Activated CD4-positive, alpha-beta T cell treated with anti-CD3 and anti-CD28 coated beads, Interleukin-2, Interleukin-6, amounts not matched to agents 100 ng/mL and 50 ng/mL, durations not matched to agents 16 hours and 8 hours (primary cell): ENCODE results near the gene LYPD6.
A peak's percentile ranks its signal among the peaks of the same experiment; 100 is the strongest.
"Not testable (repeated sequence)": the region's sequence is repeated elsewhere in the genome, so short reads cannot be mapped to it uniquely, and the experiment has no call there.

Source experiments
- DNase-seq: peaks from one replicate; pipeline ENCODE4 v3.0.0-alpha.2; 2020

Gene LYPD6

DNA sequence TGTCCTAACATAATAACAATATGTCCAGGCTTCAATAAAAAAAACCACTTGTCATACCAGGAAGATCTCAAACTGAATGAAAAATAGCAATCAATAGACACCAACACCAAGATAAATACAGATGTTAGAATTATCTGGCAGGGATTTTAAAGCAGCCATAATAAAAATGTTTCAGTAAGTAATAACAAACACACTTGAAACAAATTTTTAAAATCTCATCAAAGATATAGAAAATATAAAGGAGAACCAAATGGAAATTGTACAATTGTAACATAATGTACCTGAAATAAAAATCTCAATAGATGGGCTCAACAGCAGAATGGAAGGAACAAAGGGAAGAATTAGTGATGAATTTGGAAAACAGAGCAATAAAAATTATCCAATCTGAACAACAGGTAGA lies 128.1 kb downstream of the LYPD6 start:
- DNase-seq: no peak

DNA sequence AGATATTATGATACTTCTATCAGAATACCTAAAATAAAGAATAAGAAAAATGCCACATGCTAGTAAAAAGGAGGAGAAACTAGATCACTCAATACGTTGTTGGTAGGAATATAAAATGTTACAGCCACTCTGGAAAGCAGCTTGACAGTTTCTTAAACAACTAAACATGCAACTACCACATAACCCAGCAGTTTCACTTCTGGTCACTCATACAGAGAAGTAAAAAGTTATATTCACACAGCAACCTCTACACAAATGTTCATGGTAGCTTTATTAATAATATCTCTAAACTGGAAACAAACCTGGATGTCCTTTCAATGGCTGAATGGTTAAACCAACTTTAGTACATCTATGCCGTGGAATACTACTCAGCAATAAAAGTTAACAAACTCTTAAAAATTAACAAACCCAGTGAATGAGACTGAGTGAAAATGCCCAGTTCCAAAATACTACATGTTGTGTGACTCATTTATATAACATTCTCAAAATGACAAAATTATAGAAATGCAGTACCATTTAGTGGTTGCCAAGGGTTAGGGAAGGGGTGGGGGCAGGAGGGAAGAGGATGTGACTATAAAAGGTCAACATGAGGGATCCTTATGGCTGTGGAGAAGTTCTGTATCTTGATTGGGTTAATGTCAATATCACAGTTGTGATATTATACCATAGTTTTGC lies 133.1 kb downstream of the LYPD6 start:
- DNase-seq: peak; percentile 67

DNA sequence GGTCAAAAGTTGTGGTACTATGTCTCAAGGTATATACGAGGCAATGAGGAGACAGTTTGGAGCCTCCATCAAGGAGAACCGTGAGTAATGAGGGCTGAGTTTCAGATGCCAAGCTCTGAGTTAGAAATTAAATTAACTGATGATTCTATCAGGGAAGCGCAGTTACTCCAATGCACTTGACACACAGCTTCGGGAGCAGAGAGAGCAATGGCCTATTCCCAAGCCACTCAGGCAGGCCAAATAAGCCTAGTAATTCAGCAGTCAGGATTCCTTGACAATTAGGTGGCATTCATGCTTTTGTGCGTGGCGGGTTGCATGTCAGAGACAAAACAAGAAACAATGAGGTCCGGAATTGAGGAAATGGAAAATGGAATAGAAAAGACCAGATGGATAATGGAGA lies 134.0 kb downstream of the LYPD6 start:
- no peak for DNase-seq

DNA sequence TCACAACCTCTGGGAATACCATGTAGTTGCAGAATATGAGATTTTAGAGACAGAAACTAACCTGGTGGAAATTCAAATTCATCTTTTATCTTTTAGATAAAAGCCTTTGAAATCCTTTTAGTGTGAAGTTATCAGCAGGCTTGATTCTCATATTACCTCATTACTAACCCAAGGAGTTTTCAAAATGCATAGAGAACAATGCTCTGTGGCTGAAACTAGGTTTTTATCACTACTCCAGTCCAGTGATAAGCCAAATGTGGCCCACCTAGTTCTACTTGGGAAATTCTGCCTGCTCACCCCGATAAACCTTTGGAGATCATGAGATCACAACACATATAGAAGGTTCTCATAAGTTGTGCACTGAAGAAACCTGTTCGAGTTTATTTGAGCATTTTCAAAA lies 135.5 kb downstream of the LYPD6 start:
- no peak for DNase-seq

DNA sequence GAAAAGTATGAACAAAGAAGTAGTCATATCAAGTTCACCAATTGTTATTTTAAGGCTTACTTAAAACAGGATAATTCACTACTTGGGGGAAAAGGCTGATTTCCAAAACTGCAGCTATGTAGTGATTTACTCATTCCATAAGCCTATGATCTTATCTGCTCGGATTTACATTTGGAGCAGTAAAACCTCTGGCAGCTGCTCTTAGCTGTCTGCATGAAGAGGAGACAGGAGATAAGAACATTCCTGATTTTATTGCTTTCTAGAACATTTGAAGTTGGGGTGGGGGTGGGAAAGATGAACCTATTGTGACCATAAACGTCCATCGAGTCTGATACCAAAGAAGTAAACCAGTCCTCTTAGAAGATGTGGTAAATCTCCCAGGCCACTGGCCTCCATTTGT lies 136.2 kb downstream of the LYPD6 start:
- no peak for DNase-seq

DNA sequence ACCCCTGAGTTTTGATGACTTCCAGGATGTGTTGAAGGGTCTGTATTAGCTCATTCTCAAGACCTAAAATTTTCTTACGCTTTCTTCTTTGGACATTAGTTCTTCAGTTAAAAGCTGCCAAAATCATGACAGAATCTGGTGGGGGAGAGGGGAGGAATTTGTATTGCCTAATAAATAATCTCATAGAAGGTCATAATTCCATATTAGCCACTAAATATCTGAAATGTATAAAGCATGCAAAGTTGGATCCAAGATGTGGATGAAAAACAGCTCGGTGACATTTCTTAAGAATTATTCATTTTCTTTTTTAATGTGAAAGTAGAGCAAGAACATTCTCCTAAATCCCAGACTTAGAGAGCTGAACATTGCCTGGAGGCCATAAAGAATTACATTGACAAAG lies 137.0 kb downstream of the LYPD6 start:
- DNase-seq: no peak

- DNase-seq: no peak
These were observed 138.2 kb downstream of the LYPD6 start for GRCh38 chr2:149468636-149469035.

GRCh38 chr2:149470046-149470445 lies 139.7 kb downstream of the LYPD6 start:
- DNase-seq: no peak

- no peak for DNase-seq
These were observed 142.0 kb downstream of the LYPD6 start for GRCh38 chr2:149472413-149472812.

DNA sequence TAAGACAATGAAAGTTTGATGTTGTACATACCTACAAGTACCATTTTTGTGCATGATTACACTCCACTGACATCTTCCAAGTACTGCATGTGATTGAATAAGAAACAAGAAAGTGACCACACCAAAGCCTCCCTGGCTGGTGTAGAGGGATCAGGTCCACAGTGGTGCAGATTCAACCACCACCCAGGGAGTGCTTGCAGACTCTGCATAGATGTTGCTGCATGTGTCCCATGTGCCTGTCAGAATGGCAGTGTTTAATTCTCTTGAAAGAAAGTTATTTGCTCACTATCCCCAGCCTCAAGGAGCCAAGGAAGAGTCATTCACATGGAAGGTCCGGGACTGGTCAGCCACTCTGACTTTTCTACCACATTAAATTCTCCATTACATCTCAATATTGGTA lies 142.7 kb downstream of the LYPD6 start:
- DNase-seq: no peak

DNA sequence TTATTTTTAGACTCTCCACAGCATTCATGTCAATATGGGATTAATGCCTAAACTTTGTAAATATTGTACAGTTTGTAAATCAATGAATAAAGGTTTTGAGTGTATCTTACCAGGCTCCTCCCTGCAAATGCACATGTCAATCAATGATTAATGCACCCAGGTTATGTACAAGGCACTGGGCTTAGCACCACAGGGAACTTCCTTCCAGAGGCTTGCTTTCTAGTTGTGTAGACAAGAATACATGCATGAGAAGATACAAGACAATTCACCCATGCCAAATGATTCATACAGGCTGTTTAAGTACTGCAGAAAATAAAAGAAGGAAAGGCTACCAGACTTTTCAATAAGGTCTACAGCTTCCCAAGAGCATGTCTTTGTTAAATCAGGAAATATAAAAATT lies 143.1 kb downstream of the LYPD6 start:
- DNase-seq: no peak

DNA sequence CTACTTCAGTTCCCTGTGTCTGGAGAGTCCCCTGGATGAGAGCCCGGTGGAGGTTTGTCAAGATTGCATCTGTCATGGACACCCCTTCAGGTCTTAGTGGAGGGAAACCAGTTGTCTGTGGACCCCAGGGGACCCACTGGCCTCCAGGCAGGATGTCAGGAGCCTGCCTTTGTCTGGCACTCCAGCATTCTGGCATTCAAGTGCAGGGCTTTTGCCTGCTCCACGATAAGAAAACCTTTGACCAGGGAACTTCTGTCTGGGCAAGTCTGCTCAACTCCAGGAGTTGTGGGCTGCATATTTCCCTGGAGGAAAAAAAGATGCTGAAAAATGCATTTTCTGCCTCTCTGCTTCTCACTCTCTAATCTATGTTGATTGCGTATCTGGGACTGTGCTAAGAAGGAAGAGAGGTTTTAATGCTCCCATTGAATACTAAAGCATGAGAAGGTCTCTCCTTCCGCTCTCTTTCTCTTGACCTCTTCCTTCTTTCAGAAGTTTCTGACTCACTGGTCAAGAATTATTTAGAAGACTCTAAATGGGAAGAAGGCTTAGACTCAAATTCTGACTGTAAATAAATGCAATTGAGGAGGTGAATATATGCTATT lies 152.7 kb downstream of the LYPD6 start:
- no peak for DNase-seq

DNA sequence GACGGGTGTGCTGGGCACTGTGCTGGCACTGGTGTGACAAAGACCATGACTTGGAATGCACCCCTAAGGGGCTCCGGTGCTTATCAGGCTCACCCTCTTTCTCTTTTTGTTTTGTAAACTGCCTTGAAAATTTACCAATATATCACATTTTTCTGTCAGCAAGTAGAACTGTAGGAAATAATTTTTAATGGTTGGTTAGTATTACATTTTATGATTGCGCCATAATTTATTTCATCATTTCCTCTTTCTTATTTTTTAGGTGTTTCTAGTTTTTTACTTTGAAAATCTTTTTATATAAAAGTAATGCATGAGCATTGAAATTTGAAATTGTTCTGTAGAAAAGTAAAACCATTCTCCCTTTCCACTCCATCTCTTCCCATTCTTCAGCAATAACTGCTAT lies 156.3 kb downstream of the LYPD6 start:
- DNase-seq: no peak

DNA sequence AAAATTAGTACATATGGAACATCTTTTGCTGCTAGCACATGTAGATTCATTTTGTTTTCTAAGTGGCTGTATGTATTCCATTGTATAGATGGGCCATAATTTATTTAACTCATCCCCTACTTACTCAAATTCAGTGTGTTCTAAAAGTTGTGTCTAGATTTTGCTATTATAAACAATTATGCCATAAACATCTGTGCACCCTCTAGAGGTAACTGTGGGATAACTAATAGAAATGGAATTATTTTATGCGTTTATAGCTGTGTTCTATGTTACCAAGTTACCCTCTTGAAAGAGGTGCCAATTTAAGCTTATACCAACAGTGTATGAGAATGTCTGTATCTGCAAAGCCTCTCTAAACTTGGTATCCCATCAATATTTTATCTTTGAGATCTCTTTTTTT lies 156.8 kb downstream of the LYPD6 start:
- no peak for DNase-seq

- DNase-seq: no peak
These were observed 158.5 kb downstream of the LYPD6 start for GRCh38 chr2:149488706-149489440.

- DNase-seq: no peak
These were observed 159.1 kb downstream of the LYPD6 start for GRCh38 chr2:149489452-149489851.

GRCh38 chr2:149490296-149490695 lies 159.9 kb downstream of the LYPD6 start:
- DNase-seq: no peak

GRCh38 chr2:149492923-149493322 lies 162.5 kb downstream of the LYPD6 start:
- DNase-seq: no peak

GRCh38 chr2:149499204-149499603 lies 168.8 kb downstream of the LYPD6 start:
- DNase-seq: not testable (repeated sequence)

GRCh38 chr2:149506808-149507207 lies 176.4 kb downstream of the LYPD6 start:
- not testable (repeated sequence) for DNase-seq

GRCh38 chr2:149507974-149508373 lies 177.6 kb downstream of the LYPD6 start:
- DNase-seq: no peak

DNA sequence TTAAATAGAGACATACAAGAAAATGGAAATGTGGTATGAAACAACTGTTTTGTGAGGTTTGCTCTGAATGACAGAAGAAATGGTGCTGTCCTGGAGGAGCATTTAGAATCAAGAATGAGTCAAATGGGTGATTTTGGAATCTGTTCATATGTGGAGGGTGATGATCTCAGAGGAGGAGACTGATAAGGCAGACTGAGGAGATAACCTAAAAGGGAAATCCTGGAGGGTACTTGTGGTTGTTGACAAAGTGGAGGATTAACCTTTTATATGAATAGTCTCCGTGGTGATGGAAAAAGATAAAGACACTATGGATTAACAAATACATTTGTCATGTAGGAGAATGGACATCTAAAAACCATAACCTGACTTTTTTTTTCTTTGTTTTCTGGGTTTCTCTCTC lies 183.1 kb downstream of the LYPD6 start:
- no peak for DNase-seq
